Keratinocyte (primary cell): ENCODE results near the gene GPC5. TPM values are rescaled to one million over a fixed set of nuclear protein-coding genes. Genes with fewer than 3 reads are reported as not detected.

Experiments used
- DNase-seq: peaks from one replicate; pipeline ENCODE4 v3.0.0-alpha.2; 2011; ENCODE audit warnings: low read depth, missing footprints, low spot score
- FAIRE-seq: peaks from 2 replicates; lab custom pipeline; 2011; peaks lifted over from hg19 to GRCh38; lab: Jason Lieb, UNC
- H2AFZ ChIP-seq: 2 replicates; pipeline ENCODE4 v1.6.0; 2012; ENCODE audit warnings: low read length, control low read depth, inconsistent platforms; ENCODE audit not compliant: control insufficient read depth
- H3K27ac ChIP-seq: 2 replicates; pipeline ENCODE4 v1.5.1; 2011; ENCODE audit warnings: low read length; ENCODE audit not compliant: control insufficient read depth, insufficient read depth
- H3K27me3 ChIP-seq: 3 replicates; pipeline ENCODE4 v1.6.0; 2011; ENCODE audit warnings: low read length; ENCODE audit not compliant: control insufficient read depth, insufficient read depth; ENCODE audit errors: extremely low read depth
- H3K36me3 ChIP-seq, 2 experiments: 2 replicates in 1 of 2; 3 replicates in 1 of 2; pipeline ENCODE4 v1.5.1; 2011; ENCODE audit warnings: low read length in 2 of 2, mild to moderate bottlenecking in 1 of 2; ENCODE audit not compliant: control insufficient read depth in 2 of 2, insufficient read depth in 2 of 2; ENCODE audit errors: extremely low read depth in 1 of 2
- H3K4me1 ChIP-seq: 3 replicates; pipeline ENCODE4 v1.5.1; 2011; ENCODE audit warnings: low read length; ENCODE audit not compliant: control insufficient read depth, insufficient read depth; ENCODE audit errors: extremely low read depth
- H3K4me2 ChIP-seq: 3 replicates; pipeline ENCODE4 v1.6.0; 2011; ENCODE audit warnings: low read depth, low read length; ENCODE audit not compliant: control insufficient read depth, insufficient read depth; ENCODE audit errors: extremely low read depth
- H3K4me3 ChIP-seq, 3 experiments: fragments of 200-600 bp in 1 of 3; sonication (generic) in 1 of 3; 2 replicates in 2 of 3; 3 replicates in 1 of 3; pipeline ENCODE4 v1.5.1; 2011 to 2016; ENCODE audit warnings: low read length in 3 of 3, mild to moderate bottlenecking in 3 of 3, control low read depth in 2 of 3, inconsistent platforms in 1 of 3, low read depth in 1 of 3, mixed read lengths in 1 of 3, mixed run types in 1 of 3, moderate library complexity in 1 of 3; ENCODE audit not compliant: control insufficient read depth in 2 of 3, insufficient read depth in 2 of 3; ENCODE audit errors: extremely low read depth in 1 of 3
- H3K79me2 ChIP-seq: 2 replicates; pipeline ENCODE4 v1.6.0; 2012; ENCODE audit warnings: low read length; ENCODE audit not compliant: control insufficient read depth, insufficient read depth
- H3K9ac ChIP-seq: 3 replicates; pipeline ENCODE4 v1.6.0; 2011; ENCODE audit warnings: low read length; ENCODE audit not compliant: control insufficient read depth, insufficient read depth; ENCODE audit errors: extremely low read depth
- H3K9me1 ChIP-seq: 3 replicates; pipeline ENCODE4 v1.6.0; 2011; ENCODE audit warnings: low read length; ENCODE audit not compliant: control insufficient read depth, insufficient read depth; ENCODE audit errors: extremely low read depth
- H3K9me3 ChIP-seq: 2 replicates; pipeline ENCODE4 v1.5.1; 2012; ENCODE audit warnings: low read depth, low read length; ENCODE audit not compliant: control insufficient read depth
- H4K20me1 ChIP-seq: 3 replicates; pipeline ENCODE4 v1.6.0; 2011; ENCODE audit warnings: low read length; ENCODE audit not compliant: control insufficient read depth, insufficient read depth; ENCODE audit errors: extremely low read depth
- CTCF ChIP-seq, 3 experiments: IDR thresholded peaks in 1 of 3; conservative IDR thresholded peaks in 1 of 3; optimal IDR thresholded peaks in 1 of 3; 2 replicates in 2 of 3; 3 replicates in 1 of 3; pipeline versions ENCODE3 to v1.5.1; 2011; ENCODE audit warnings: low read length in 3 of 3, mild to moderate bottlenecking in 3 of 3, moderate library complexity in 2 of 3, control low read depth in 1 of 3, inconsistent platforms in 1 of 3; ENCODE audit not compliant: insufficient read depth in 2 of 3; ENCODE audit errors: extremely low read depth in 1 of 3
- EZH2 ChIP-seq: IDR thresholded peaks from one replicate; pipeline ENCODE4 v1.6.1; 2012; ENCODE audit warnings: inconsistent platforms, mild to moderate bottlenecking, low read length, moderate library complexity
- dilution Hi-C: fragments of 300-500 bp; cut with MboI; formaldehyde crosslinking; loops from one replicate; pipeline ENCODE4 v1.7.0; 2020; ENCODE audit warnings: low sequenced_read_pairs; ENCODE audit not compliant: extremely low pct_ligation_motif_present
- polyA plus RNA-seq, 5 experiments: library from polyadenylated mRNA; depleted of rRNA in 3 of 5; stranded (reverse) in 3 of 5; stranded (forward) in 1 of 5; unstranded in 1 of 5; fragments of >200 nt; gene quantifications; 1 replicate in 1 of 5; 2 replicates in 3 of 5; 3 replicates in 1 of 5; pipeline versions ENCODE4 v1.2.1 to v1.2.3, GENCODE V29; 2011 to 2012; ENCODE audit warnings: missing spikeins in 2 of 5, low read depth in 1 of 5, low replicate concordance in 1 of 5

Gene GPC5
- polyA plus RNA-seq, 1 donor (not counting 4 experiments of a cell fraction or from before 2014, with no cell fraction given): 0.10 TPM

DNA sequence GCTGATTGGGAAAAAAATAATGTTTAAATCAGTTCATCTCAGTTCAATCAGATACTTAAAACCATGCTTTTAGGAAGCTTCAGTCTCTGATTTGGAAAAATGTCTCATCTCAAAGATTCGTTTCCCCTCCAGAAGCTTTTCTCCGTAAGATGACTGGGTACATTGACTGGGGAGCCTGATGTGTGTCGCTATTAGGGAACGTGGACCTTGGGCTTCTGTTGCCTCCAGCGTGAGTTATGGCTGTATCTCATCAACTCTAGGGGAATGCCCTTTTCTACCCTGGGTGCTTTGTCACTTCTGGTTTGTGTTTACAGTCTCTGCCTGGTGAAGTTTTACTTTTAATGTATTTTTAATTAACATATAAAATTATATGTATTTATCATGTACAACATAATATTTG is 1192.7 kb downstream of the GPC5 start:
- Histone ChIP-seq H3K9ac (no peak overlapping the region), H3K4me3 (no peak overlapping the region), H2AFZ (no peak overlapping the region), H3K36me3 (no peaks in the 10 kb centered on the region), H4K20me1 (no peaks in the 10 kb centered on the region), H3K4me1 (no peaks in the 10 kb centered on the region), H3K27me3 (no peaks in the 10 kb centered on the region), H3K27ac (no peak overlapping the region), H3K9me3 (no peaks in the 10 kb centered on the region), H3K4me2 (no peak overlapping the region), H3K9me1 (no peaks in the 10 kb centered on the region), H3K79me2 (no peaks in the 10 kb centered on the region)
- DNase-seq (no peak), FAIRE-seq (no peak)
- dilution Hi-C loops: no loop called here
- TF ChIP-seq CTCF (optimal IDR thresholded peaks at IDR 0.05 in 1 of 3, IDR thresholded peaks at IDR 0.05 in 1 of 3, conservative IDR thresholded peaks at IDR 0.05 in 1 of 3; ENCODE audit: extremely low read depth in 1 of 3, insufficient read depth in 2 of 3, low read length in 3 of 3) (no peak), EZH2 (no peak)

DNA sequence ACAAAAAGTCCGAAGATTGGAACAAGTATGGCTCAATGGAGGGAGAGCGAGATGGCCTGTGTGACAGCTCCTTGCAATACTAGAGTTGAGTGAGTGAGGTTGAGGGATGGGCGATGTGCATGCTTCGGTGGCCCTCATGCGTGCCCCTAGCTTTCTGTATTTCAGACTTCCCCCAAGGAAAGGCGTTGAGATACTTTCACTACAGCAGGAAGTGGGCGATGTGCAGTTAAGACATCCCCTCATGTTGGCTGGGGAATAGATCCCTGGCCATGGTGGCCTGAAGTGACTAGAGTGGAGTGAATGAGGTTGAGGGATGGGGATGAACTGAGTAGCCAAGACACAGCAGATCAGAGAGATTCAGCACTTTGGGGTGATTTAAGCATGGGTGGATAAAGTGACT is 1194.3 kb downstream of the GPC5 start:
- H3K27me3 ChIP-seq: no peaks in the 10 kb centered on the region
- FAIRE-seq: no peak
- no peaks in the 10 kb centered on the region for H4K20me1 ChIP-seq
- H3K9ac ChIP-seq: no peak overlapping the region
- H3K36me3 ChIP-seq: no peaks in the 10 kb centered on the region
- H3K4me2 ChIP-seq: no peak overlapping the region
- DNase-seq: no peak
- no peak overlapping the region for H2AFZ ChIP-seq
- H3K79me2 ChIP-seq: no peaks in the 10 kb centered on the region
- no peaks in the 10 kb centered on the region for H3K9me3 ChIP-seq
- H3K27ac ChIP-seq: no peak overlapping the region
- TF ChIP-seq EZH2: no peak
- TF ChIP-seq CTCF (optimal IDR thresholded peaks at IDR 0.05 in 1 of 3, IDR thresholded peaks at IDR 0.05 in 1 of 3, conservative IDR thresholded peaks at IDR 0.05 in 1 of 3; ENCODE audit: extremely low read depth in 1 of 3, insufficient read depth in 2 of 3, low read length in 3 of 3): no peak
- no peaks in the 10 kb centered on the region for H3K4me1 ChIP-seq
- no peak overlapping the region for H3K4me3 ChIP-seq
- H3K9me1 ChIP-seq: no peaks in the 10 kb centered on the region
- dilution Hi-C loops: no loop called here
